Fibroblast of lung (primary cell): ENCODE results near the gene GRID1.

Source experiments
- EZH2 ChIP-seq: IDR thresholded peaks from 2 replicates; pipeline ENCODE4 v1.5.1; 2012; ENCODE audit warnings: low read length, control low read depth, mild to moderate bottlenecking; ENCODE audit errors: missing control alignments
- TF ChIP-seq, protein P1 (sequence below), 2 donors: IDR thresholded peaks in 1 of 2; conservative IDR thresholded peaks in 1 of 2; 1 replicate in 1 of 2; 2 replicates in 1 of 2; pipeline ENCODE4 v1.5.1; 2011 to 2012; ENCODE audit warnings: low read length in 2 of 2, control low read depth in 1 of 2, inconsistent platforms in 1 of 2, low read depth in 1 of 2, mild to moderate bottlenecking in 1 of 2

DNA sequence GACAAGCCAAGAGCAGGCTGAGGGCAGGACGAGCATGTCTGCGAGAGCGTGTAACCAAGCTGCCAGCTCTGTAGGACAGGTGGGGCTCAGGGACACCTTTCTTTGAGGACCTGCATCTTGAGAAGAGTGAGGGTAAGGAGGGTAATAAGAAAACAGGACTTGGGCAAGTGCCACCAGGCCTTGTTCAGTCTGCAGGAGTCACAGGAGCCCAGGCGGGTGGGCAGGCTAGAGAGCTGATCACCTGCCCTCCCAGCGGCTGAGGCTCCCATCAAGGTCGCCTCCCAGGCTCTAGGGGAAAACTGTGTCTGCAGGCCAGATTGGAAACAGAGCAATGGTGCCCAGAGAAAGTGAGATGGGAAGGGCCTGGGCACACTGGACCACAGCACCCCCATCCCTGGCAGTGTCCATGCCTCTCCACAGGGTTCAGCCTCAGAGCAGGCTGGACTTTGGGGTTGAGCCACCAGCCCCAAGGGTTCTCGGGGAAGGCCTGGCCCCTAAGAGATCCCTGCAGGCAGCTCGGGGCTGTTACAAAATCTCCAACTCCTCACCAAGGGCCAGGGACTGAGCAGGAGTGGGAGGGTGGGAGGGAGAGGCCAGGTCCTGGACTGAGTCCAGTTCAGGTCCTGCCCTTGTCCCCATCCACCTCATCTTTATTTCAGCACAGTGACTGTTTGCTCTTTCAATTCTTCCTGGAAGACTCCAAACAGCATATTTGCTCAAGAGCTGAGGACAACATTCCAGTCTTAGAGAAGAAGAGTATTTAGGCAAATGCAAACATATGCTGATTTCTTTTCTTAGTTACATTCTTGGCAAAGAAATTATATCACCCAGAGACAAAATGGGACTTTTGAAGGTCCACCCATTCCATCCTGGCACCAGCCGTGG, 161.9 kb downstream of the GRID1 start:
- TF ChIP-seq, protein P1, sequence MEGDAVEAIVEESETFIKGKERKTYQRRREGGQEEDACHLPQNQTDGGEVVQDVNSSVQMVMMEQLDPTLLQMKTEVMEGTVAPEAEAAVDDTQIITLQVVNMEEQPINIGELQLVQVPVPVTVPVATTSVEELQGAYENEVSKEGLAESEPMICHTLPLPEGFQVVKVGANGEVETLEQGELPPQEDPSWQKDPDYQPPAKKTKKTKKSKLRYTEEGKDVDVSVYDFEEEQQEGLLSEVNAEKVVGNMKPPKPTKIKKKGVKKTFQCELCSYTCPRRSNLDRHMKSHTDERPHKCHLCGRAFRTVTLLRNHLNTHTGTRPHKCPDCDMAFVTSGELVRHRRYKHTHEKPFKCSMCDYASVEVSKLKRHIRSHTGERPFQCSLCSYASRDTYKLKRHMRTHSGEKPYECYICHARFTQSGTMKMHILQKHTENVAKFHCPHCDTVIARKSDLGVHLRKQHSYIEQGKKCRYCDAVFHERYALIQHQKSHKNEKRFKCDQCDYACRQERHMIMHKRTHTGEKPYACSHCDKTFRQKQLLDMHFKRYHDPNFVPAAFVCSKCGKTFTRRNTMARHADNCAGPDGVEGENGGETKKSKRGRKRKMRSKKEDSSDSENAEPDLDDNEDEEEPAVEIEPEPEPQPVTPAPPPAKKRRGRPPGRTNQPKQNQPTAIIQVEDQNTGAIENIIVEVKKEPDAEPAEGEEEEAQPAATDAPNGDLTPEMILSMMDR (conservative IDR thresholded peaks at IDR 0.05 in 1 of 2, IDR thresholded peaks at IDR 0.05 in 1 of 2; ENCODE audit: low read depth in 1 of 2, low read length in 2 of 2): no peak
- no peak for TF ChIP-seq EZH2
